OCI-LY3 (cell line): ENCODE results near the gene LRRFIP2.

Experiments
- EZH2phosphoT487 ChIP-seq: fragments of 200-600 bp; shearing (Covaris generic); IDR thresholded peaks from 2 replicates; pipeline ENCODE4 v1.6.1; 2018; ENCODE audit warnings: antibody characterized with exemption, mixed run types, low read depth
- TF ChIP-seq, protein P1 (sequence below): fragments of 200-600, 300-600 bp; sonication (generic); IDR thresholded peaks from 2 replicates; pipeline ENCODE4 v1.5.1; 2014; ENCODE audit warnings: antibody characterized with exemption, low read length, low read depth

DNA sequence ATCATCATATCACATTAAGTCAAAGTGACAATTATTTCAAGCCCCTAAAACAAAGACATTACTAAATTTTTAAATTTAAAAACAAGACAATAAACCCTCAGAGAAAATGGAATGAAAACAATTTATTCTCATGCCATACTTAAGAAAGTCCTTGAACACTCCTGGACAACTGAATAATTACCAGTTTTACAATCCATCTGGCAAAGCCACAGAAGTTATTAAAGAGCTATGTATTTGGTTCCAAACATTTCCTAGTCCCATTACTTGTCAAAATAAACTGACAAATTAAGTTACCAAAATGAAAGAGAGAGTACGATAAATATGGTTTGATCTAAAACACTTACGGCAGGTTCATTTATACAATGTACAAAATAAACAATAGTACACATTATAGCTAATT is 63.2 kb downstream of the LRRFIP2 start:
- TF ChIP-seq, protein P1, sequence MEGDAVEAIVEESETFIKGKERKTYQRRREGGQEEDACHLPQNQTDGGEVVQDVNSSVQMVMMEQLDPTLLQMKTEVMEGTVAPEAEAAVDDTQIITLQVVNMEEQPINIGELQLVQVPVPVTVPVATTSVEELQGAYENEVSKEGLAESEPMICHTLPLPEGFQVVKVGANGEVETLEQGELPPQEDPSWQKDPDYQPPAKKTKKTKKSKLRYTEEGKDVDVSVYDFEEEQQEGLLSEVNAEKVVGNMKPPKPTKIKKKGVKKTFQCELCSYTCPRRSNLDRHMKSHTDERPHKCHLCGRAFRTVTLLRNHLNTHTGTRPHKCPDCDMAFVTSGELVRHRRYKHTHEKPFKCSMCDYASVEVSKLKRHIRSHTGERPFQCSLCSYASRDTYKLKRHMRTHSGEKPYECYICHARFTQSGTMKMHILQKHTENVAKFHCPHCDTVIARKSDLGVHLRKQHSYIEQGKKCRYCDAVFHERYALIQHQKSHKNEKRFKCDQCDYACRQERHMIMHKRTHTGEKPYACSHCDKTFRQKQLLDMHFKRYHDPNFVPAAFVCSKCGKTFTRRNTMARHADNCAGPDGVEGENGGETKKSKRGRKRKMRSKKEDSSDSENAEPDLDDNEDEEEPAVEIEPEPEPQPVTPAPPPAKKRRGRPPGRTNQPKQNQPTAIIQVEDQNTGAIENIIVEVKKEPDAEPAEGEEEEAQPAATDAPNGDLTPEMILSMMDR = no peak
- TF ChIP-seq EZH2phosphoT487 = no peak
